ENCODE measurements around the gene USHBP1. TPM values are rescaled to one million over a fixed set of nuclear protein-coding genes. Genes with fewer than 3 reads are reported as not detected.
"Not testable (repeated sequence)": the region's sequence is repeated elsewhere in the genome, so short reads cannot be mapped to it uniquely, and the experiment has no call there.

Gene USHBP1
- total RNA-seq, 2 donors from 2014 or later, result 0.26 to 0.48 TPM

DNA sequence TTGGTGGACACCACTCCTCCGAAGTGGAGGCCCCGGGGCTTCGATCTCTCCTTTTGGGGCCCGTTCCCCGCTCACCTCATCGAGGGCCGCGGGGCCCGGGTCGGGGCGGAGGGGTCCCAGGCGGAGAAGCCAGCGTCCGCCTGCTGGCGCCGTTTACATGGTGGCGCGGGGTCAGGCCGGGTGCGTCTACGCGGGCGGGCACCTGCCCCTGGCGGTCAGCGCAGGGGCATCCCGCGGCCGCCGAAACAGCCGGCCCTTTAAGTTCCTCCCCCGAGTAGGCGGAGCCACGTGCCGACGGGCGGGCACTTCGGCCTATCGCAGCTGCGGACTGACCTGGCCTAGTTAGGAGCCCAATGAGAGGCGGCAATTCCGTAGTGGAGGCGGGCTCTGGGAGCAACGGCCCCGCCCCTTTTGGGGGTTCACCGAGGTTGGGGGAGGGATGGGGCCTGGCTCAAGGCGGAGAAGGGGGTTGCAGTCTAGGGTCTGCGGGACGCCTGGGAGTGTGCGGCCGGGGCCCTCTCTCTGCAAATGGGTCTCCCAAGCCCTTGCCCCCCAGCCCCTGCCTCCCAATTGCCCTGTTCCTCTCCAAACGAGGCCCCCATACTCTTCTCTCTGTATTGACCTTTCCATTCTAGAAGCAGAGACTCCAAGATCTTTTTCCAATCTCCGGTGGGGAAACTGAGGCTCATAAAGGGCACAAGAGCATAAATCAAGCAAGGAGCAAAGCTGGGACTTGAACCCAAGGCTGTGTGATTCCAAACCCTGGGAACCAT is 38.8 kb upstream of the USHBP1 start, which contains the start of gene ABHD8:
ABHD8 (minus strand) TSS at position 259 of the 773 bp plus-strand sequence. CDS start 1,809 bp downstream, outside the sequence.
- H3K27me3 Mint-ChIP-seq, result no peaks in the 10 kb centered on the region

DNA sequence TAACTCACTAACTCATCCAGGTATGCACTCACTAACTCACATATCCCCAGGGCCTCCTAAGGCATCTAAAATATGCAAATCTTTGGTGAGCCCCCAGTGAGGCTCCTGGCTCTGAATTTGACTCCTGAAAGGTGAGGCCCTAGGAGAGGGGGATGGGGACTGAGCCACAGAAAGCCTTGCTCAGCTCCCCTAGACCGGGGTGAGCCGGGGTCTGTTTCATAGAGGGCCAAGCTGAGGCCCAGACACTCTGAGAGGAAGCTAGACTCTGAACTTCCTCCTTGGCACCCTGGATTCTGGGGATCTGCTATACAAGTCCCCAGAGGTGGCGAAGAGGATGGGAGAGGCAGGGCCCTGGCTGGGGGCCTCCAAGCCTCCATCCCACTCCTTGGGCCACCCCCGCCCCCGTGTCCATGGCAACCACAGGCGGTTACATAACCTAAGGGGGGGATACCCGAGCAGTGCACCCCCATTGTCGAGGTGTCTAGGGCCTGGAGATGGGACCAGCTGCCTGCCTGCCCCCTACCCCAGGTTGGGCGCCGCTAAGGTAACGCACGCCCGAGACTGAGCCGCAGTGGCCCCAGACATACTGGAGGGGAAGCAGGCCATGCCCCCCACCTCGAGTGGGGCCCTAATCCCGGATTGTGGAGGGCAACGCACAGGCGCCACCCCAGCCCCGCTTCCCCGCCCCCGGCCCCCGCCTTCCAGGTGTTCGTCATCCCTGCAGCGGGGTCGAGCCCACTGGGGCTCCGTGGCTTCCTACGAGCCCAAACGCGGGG is 38.0 kb upstream of the USHBP1 start:
- H3K27me3 Mint-ChIP-seq, result no peaks in the 10 kb centered on the region
- H3K4me1 Mint-ChIP-seq, result peaks cover under 1% of the 10 kb centered on the region
- H3K36me3 Mint-ChIP-seq (ENCODE audit: low read depth), result no peaks in the 10 kb centered on the region
- H3K27ac Mint-ChIP-seq, result no peak overlapping the region
- no peak for ATAC-seq (replicated peaks)
- peak overlapping the region; percentile 73 for H3K4me3 Mint-ChIP-seq
- no peaks in the 10 kb centered on the region for H3K9me3 Mint-ChIP-seq

More for the DNA sequence above, 38.8 kb upstream of the USHBP1 start, which contains the start of gene ABHD8:
- ATAC-seq (replicated peaks), result peak; percentile 78
- Mint-ChIP-seq H3K4me3 (peak within 1 kb of the TSS; percentile 86), H3K4me1 (peaks cover 4% of the 10 kb centered on the region), H3K9me3 (no peaks in the 10 kb centered on the region), H3K36me3 (ENCODE audit: low read depth) (no peaks in the 10 kb centered on the region), H3K27ac (peak within 1 kb of the TSS; percentile 71)

DNA sequence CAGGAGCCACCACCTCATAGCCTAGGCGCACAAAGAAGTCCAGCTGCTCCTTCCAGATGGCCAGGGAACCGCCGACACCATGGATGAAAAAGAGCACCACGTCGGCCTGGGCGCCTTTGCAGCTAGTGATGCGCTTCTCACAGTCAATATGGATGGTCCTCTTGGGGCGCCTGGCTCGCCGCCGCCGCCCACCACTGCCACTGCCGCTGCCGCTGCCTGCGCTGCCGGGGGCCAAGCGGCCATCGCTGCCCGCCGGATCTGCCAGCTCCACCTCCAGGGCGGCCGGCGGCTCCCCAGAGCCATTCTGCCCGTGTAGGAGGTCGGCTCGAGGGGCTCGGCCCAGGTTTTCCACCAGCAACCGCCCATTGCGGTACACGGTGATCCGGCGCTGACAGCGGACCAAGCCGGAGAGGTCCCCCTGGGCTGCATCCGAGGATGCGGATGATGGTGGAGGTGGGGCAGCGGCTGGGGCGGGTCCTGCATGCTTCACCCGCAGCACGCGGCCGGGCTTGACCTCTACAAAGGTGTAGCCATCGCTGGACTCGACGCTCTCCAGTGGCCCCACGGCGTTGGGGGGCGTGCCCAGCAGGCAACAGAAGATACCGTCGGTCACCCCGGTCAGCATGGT is 36.6 kb upstream of the USHBP1 start:
- H3K27ac Mint-ChIP-seq, result no peak overlapping the region
- no peaks in the 10 kb centered on the region for H3K9me3 Mint-ChIP-seq
- ATAC-seq (replicated peaks), result no peak
- peaks cover 5% of the 10 kb centered on the region for H3K36me3 Mint-ChIP-seq (ENCODE audit: low read depth)
- no peaks in the 10 kb centered on the region for H3K4me1 Mint-ChIP-seq
- no peaks in the 10 kb centered on the region for H3K27me3 Mint-ChIP-seq
- H3K4me3 Mint-ChIP-seq, result peak overlapping the region; percentile 73

DNA sequence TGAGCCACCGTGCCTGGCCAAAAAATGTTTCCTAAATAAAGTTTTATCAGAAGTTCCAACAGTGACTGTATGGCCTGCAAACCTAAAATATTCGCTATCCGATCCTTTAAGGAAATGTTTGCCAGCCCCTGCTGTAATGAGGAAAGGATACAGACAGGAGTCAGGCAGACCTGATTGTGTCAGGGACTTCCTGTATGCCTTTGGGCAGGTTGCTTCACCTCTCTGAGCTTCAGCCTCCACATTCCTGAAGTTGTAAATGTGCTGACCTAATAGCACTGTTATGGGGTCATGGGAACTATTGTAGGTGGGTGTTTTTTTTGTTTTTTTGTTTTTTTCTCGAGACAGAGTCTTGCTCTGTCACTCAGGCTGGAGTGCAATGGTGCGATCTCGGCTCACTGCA is 32.4 kb upstream of the USHBP1 start:
- H3K27ac Mint-ChIP-seq, result no peak overlapping the region
- no peaks in the 10 kb centered on the region for H3K27me3 Mint-ChIP-seq
- H3K36me3 Mint-ChIP-seq (ENCODE audit: low read depth), result peaks cover 5% of the 10 kb centered on the region
- H3K9me3 Mint-ChIP-seq, result no peaks in the 10 kb centered on the region
- ATAC-seq (replicated peaks), result no peak
- H3K4me1 Mint-ChIP-seq, result no peaks in the 10 kb centered on the region
- H3K4me3 Mint-ChIP-seq, result no peak overlapping the region

DNA sequence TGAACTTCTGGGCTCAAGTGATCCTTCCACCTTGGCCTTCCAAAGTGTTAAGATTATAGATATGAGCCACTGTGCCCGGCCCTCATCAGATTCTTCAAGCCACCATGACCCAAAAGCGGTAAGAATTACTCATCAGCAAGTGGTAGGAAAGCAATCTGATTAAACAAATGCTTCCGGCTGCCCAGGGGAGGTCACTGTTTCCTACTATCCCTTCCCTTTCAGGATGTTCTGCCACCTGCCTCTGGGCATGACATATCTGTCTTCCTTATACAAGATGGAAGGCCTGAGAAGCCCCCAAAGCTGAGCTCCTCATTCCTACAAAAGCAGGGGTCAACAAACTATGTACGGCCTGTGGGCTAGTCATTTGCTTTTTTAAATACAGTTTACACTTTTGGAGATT is 31.7 kb upstream of the USHBP1 start:
- H3K36me3 Mint-ChIP-seq (ENCODE audit: low read depth), result peaks cover 5% of the 10 kb centered on the region
- no peaks in the 10 kb centered on the region for H3K4me1 Mint-ChIP-seq
- H3K4me3 Mint-ChIP-seq, result no peak overlapping the region
- H3K27ac Mint-ChIP-seq, result peak overlapping the region; percentile 76
- ATAC-seq (replicated peaks), result peak; percentile 43
- H3K27me3 Mint-ChIP-seq, result no peaks in the 10 kb centered on the region
- no peaks in the 10 kb centered on the region for H3K9me3 Mint-ChIP-seq

DNA sequence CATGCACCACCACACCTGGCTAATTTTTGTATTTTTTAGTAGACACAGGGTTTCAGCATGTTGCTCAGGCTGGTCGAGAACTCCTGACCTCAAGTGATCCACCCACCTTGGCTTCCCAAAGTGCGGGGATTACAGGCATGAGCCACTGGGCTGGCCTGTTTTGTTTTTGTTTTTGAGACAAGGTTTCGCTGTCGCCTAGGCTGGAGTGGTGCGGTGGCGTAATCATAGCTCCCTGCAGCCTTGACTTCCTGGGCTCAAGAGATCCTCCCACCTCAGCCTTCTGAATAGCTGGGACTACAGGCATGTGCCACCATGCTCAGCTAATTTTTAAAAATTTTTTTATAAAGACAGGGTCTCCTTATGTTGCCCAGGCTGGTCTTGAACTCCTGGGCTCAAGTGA is 31.0 kb upstream of the USHBP1 start:
- H3K36me3 Mint-ChIP-seq (ENCODE audit: low read depth); H3K4me3 Mint-ChIP-seq; H3K9me3 Mint-ChIP-seq; H3K4me1 Mint-ChIP-seq; ATAC-seq (replicated peaks); H3K27me3 Mint-ChIP-seq; H3K27ac Mint-ChIP-seq: not testable (repeated sequence)

DNA sequence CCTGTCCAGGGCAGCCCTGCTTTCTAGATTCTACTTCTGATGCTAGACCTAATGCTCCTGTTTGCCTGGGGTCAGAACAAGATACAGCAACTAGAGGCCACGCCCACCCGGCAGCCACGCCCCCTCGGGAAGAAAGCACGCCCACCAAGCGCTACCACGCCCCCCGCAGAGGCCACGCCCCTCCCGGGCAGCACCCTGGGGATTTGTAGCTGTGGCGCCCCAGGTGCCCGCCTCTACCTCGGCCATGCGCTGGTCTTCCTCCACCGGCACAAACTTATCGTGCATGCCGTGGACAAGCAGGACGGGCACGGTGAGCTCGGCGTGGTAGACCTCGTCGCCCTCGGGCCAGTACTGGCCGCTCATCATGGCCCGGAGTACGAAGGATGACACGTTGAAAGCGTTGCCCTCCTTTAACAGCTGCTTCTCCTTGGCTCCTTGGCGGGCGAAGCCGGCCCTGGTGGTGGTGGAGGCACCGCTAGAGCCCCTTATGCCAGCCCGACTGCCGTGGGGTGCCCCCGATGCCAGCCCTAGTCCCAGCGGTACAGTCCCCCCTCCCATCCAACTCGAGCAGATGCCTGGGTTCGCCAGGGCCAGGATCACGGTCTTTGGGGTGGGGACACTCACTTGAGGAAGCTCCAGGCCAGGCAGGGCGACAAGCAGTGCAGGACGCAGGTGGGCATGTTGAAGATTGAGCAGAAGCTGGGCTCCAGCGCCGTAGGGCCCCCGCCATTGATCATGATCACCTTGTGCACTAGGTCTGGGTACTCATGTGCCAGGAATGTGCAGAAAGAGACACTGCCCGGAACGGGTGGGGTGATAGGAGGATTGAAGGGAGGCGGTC is 29.7 kb upstream of the USHBP1 start:
- Mint-ChIP-seq H3K4me3 (no peak overlapping the region), H3K36me3 (ENCODE audit: low read depth) (peaks cover 5% of the 10 kb centered on the region), H3K9me3 (no peaks in the 10 kb centered on the region), H3K27ac (no peak overlapping the region), H3K4me1 (no peaks in the 10 kb centered on the region), H3K27me3 (no peaks in the 10 kb centered on the region)
- no peak for ATAC-seq (replicated peaks)

DNA sequence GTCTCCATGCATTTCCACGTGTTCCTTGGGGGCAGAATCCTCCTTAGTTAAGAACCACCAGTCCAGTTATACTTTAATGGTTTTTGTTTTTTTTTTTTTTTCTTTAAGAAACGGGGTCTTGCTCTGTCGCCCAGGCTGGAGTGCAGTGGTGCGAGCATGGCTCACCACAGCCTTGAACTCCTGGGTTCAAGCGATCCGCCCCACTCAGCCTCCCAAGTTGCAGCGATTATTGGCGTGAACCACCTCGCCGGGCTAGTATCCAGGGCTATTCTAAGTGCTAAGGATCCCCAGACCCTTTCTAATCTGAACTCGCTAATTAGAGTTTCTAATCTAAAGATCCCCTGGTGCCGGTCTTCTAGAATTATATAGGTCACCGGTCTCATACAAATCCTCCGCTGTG is 29.1 kb upstream of the USHBP1 start:
- H3K4me3 Mint-ChIP-seq, result no peak overlapping the region
- no peaks in the 10 kb centered on the region for H3K9me3 Mint-ChIP-seq
- H3K27ac Mint-ChIP-seq, result no peak overlapping the region
- no peaks in the 10 kb centered on the region for H3K27me3 Mint-ChIP-seq
- no peaks in the 10 kb centered on the region for H3K4me1 Mint-ChIP-seq
- peaks cover 5% of the 10 kb centered on the region for H3K36me3 Mint-ChIP-seq (ENCODE audit: low read depth)
- no peak for ATAC-seq (replicated peaks)

DNA sequence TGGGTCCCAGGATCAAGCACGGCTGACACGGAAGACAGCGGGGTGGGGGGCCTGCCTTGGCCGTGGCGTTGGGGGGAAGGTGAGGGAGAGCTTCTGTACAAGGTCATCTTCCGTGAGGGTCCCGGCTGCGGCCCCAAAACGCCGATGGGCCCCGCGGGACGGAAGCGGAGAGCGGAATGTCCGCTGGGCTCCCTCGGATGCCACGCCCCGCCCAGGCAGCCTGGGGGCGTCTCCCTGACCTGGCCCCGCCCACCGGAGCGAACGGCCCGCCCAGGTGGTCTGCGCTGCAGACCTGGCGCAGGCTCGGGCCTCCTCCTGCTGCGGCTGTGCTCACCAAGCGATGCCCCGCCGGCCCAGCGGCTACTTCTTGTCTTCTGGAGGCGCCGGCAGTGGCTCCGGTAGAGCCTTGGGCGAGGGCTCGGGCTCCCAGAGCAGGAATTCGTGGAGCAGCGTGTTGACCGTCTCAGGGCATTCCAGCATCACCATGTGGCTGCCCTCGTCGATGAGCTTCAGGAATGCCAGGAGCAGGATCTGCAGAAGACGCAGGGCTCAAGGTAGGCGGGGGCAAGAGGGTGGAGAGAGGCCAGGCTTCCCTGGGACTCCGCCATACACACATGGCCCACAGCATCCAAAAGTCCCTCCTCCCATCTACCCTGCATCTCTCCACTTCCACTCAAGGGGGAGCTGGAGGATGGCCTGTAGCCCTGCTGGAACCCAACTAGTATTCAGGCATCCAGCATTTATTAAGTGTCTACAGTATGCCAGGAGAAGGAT is 27.9 kb upstream of the USHBP1 start:
- H3K9me3 Mint-ChIP-seq, result no peaks in the 10 kb centered on the region
- no peaks in the 10 kb centered on the region for H3K27me3 Mint-ChIP-seq
- peak overlapping the region; percentile 67 for H3K27ac Mint-ChIP-seq
- H3K4me3 Mint-ChIP-seq, result peak overlapping the region; percentile 84
- peaks cover 5% of the 10 kb centered on the region for H3K36me3 Mint-ChIP-seq (ENCODE audit: low read depth)
- H3K4me1 Mint-ChIP-seq, result no peaks in the 10 kb centered on the region
- ATAC-seq (replicated peaks), result peak; percentile 96

DNA sequence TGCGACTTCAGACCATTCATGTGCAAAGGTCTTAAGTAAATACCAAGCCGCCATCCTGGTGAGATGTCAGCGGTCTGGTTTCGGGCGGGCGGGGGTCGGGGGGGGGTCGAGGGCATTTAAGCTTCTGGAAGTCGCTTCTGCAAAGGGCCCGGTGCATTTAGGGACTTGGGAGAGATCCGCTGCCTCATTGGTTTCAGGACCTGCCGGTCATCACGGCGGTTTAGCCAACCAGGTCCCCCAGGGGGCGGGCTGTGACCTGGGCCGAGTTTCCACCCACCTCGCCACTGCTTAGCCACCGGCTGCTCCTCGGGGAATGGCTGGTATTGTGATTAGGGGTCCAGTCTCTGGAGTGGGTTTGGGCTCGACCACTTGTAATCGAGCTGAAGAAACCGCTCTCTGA is 24.9 kb upstream of the USHBP1 start:
- Mint-ChIP-seq H3K27me3 (no peaks in the 10 kb centered on the region), H3K4me3 (no peak overlapping the region), H3K9me3 (no peaks in the 10 kb centered on the region), H3K36me3 (ENCODE audit: low read depth) (no peaks in the 10 kb centered on the region), H3K4me1 (no peaks in the 10 kb centered on the region), H3K27ac (no peak overlapping the region)
- ATAC-seq (replicated peaks), result no peak

DNA sequence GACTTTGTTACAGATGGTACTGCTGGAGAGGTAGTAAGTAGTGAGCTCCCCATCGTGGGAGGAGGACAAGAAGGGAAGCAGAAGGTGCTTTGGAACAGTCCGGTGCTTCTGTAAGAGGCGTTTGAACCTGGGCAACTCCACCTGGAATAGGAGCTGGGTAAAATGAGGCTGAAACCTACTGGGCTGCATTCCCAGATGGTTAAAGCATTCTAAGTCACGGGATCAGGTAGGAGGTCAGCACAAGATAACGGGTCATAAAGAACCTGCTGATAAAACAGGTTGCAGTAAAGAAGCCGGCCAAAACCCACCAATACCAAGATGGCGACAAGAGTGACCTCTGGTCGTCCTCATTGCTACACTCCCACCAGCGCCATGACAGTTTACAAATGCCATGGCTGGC is 22.2 kb upstream of the USHBP1 start:
- H3K4me1 Mint-ChIP-seq, result no peaks in the 10 kb centered on the region
- no peak for ATAC-seq (replicated peaks)
- no peaks in the 10 kb centered on the region for H3K9me3 Mint-ChIP-seq
- H3K27ac Mint-ChIP-seq, result no peak overlapping the region
- no peaks in the 10 kb centered on the region for H3K27me3 Mint-ChIP-seq
- H3K4me3 Mint-ChIP-seq, result no peak overlapping the region
- no peaks in the 10 kb centered on the region for H3K36me3 Mint-ChIP-seq (ENCODE audit: low read depth)

DNA sequence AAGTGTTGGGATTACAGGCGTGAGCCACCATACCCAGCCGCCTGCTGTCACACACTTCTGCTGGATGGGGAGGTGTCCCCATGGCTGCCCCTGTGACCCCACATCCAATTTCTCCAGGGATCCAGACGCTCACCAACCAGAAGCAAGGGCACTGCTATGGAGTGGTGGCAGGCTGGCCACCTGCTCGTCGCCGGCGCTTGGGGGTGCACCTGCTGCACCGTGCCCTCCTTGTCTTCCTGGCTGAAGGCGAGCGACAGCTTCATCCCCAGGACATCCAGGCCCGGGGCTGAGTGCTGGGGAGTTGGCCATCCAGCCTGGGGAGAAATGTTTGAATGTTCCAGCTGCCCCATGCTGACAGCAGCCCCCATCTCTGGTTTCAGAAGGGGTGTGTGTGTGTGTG is 21.7 kb upstream of the USHBP1 start:
- ATAC-seq (replicated peaks), result no peak
- Mint-ChIP-seq H3K4me3 (no peak overlapping the region), H3K27me3 (no peaks in the 10 kb centered on the region), H3K27ac (no peak overlapping the region), H3K4me1 (no peaks in the 10 kb centered on the region), H3K36me3 (ENCODE audit: low read depth) (no peaks in the 10 kb centered on the region), H3K9me3 (no peaks in the 10 kb centered on the region)

DNA sequence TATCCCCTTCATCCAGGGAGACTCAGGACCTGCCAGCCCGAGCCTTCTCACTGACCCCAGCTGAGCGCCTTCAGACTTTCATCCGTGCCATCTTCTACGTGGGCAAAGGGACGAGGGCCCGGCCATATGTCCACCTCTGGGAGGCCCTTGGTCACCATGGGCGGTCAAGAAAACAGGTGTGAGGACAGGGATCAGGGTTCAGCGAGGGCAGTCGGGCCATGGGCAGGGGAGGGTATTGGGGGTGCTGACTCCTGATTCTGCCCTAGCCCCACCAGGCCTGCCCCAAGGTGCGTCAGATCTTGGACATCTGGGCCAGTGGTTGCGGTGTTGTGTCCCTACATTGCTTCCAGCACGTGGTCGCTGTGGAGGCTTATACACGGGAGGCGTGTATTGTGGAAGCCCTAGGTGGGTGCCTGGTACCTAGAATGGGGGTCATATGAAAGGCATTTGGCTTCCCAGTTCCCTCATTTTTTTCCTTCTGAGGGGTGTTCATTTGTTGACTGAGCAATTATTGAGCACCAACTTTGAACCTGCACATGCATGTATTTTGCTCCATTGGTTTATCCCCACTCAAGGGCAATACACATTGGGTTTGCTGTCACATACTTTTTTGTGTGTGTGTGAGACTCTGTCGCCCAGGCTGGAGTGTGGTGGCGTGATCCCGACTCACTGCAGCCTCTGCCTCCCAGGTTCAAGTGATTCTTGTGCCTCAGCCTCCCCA is 21.0 kb upstream of the USHBP1 start:
- no peak overlapping the region for H3K27ac Mint-ChIP-seq
- no peak for ATAC-seq (replicated peaks)
- no peak overlapping the region for H3K4me3 Mint-ChIP-seq
- H3K4me1 Mint-ChIP-seq, result no peaks in the 10 kb centered on the region
- H3K27me3 Mint-ChIP-seq, result no peaks in the 10 kb centered on the region
- no peaks in the 10 kb centered on the region for H3K9me3 Mint-ChIP-seq
- H3K36me3 Mint-ChIP-seq (ENCODE audit: low read depth), result no peaks in the 10 kb centered on the region
